Keratinocyte (primary cell): ENCODE results near the gene CUL3. TPM values are rescaled to one million over a fixed set of nuclear protein-coding genes. Genes with fewer than 3 reads are reported as not detected.
"Not testable (repeated sequence)": the region's sequence is repeated elsewhere in the genome, so short reads cannot be mapped to it uniquely, and the experiment has no call there.

ENCODE experiments used
- DNase-seq: peaks from one replicate; pipeline ENCODE4 v3.0.0-alpha.2; 2011; ENCODE audit warnings: low read depth, missing footprints, low spot score
- FAIRE-seq: peaks from 2 replicates; lab custom pipeline; 2011; peaks lifted over from hg19 to GRCh38; lab: Jason Lieb, UNC
- H2AFZ ChIP-seq: 2 replicates; pipeline ENCODE4 v1.6.0; 2012; ENCODE audit warnings: low read length, control low read depth, inconsistent platforms; ENCODE audit not compliant: control insufficient read depth
- H3K27ac ChIP-seq: 2 replicates; pipeline ENCODE4 v1.5.1; 2011; ENCODE audit warnings: low read length; ENCODE audit not compliant: control insufficient read depth, insufficient read depth
- H3K27me3 ChIP-seq: 3 replicates; pipeline ENCODE4 v1.6.0; 2011; ENCODE audit warnings: low read length; ENCODE audit not compliant: control insufficient read depth, insufficient read depth; ENCODE audit errors: extremely low read depth
- H3K36me3 ChIP-seq, 2 experiments: 2 replicates in 1 of 2; 3 replicates in 1 of 2; pipeline ENCODE4 v1.5.1; 2011; ENCODE audit warnings: low read length in 2 of 2, mild to moderate bottlenecking in 1 of 2; ENCODE audit not compliant: control insufficient read depth in 2 of 2, insufficient read depth in 2 of 2; ENCODE audit errors: extremely low read depth in 1 of 2
- H3K4me1 ChIP-seq: 3 replicates; pipeline ENCODE4 v1.5.1; 2011; ENCODE audit warnings: low read length; ENCODE audit not compliant: control insufficient read depth, insufficient read depth; ENCODE audit errors: extremely low read depth
- H3K4me2 ChIP-seq: 3 replicates; pipeline ENCODE4 v1.6.0; 2011; ENCODE audit warnings: low read depth, low read length; ENCODE audit not compliant: control insufficient read depth, insufficient read depth; ENCODE audit errors: extremely low read depth
- H3K4me3 ChIP-seq, 3 experiments: fragments of 200-600 bp in 1 of 3; sonication (generic) in 1 of 3; 2 replicates in 2 of 3; 3 replicates in 1 of 3; pipeline ENCODE4 v1.5.1; 2011 to 2016; ENCODE audit warnings: low read length in 3 of 3, mild to moderate bottlenecking in 3 of 3, control low read depth in 2 of 3, inconsistent platforms in 1 of 3, low read depth in 1 of 3, mixed read lengths in 1 of 3, mixed run types in 1 of 3, moderate library complexity in 1 of 3; ENCODE audit not compliant: control insufficient read depth in 2 of 3, insufficient read depth in 2 of 3; ENCODE audit errors: extremely low read depth in 1 of 3
- H3K79me2 ChIP-seq: 2 replicates; pipeline ENCODE4 v1.6.0; 2012; ENCODE audit warnings: low read length; ENCODE audit not compliant: control insufficient read depth, insufficient read depth
- H3K9ac ChIP-seq: 3 replicates; pipeline ENCODE4 v1.6.0; 2011; ENCODE audit warnings: low read length; ENCODE audit not compliant: control insufficient read depth, insufficient read depth; ENCODE audit errors: extremely low read depth
- H3K9me1 ChIP-seq: 3 replicates; pipeline ENCODE4 v1.6.0; 2011; ENCODE audit warnings: low read length; ENCODE audit not compliant: control insufficient read depth, insufficient read depth; ENCODE audit errors: extremely low read depth
- H3K9me3 ChIP-seq: 2 replicates; pipeline ENCODE4 v1.5.1; 2012; ENCODE audit warnings: low read depth, low read length; ENCODE audit not compliant: control insufficient read depth
- H4K20me1 ChIP-seq: 3 replicates; pipeline ENCODE4 v1.6.0; 2011; ENCODE audit warnings: low read length; ENCODE audit not compliant: control insufficient read depth, insufficient read depth; ENCODE audit errors: extremely low read depth
- CTCF ChIP-seq, 3 experiments: IDR thresholded peaks in 1 of 3; conservative IDR thresholded peaks in 1 of 3; optimal IDR thresholded peaks in 1 of 3; 2 replicates in 2 of 3; 3 replicates in 1 of 3; pipeline versions ENCODE3 to v1.5.1; 2011; ENCODE audit warnings: low read length in 3 of 3, mild to moderate bottlenecking in 3 of 3, moderate library complexity in 2 of 3, control low read depth in 1 of 3, inconsistent platforms in 1 of 3; ENCODE audit not compliant: insufficient read depth in 2 of 3; ENCODE audit errors: extremely low read depth in 1 of 3
- EZH2 ChIP-seq: IDR thresholded peaks from one replicate; pipeline ENCODE4 v1.6.1; 2012; ENCODE audit warnings: inconsistent platforms, mild to moderate bottlenecking, low read length, moderate library complexity
- dilution Hi-C: fragments of 300-500 bp; cut with MboI; formaldehyde crosslinking; loops from one replicate; pipeline ENCODE4 v1.7.0; 2020; ENCODE audit warnings: low sequenced_read_pairs; ENCODE audit not compliant: extremely low pct_ligation_motif_present
- polyA plus RNA-seq, 5 experiments: library from polyadenylated mRNA; depleted of rRNA in 3 of 5; stranded (reverse) in 3 of 5; stranded (forward) in 1 of 5; unstranded in 1 of 5; fragments of >200 nt; gene quantifications; 1 replicate in 1 of 5; 2 replicates in 3 of 5; 3 replicates in 1 of 5; pipeline versions ENCODE4 v1.2.1 to v1.2.3, GENCODE V29; 2011 to 2012; ENCODE audit warnings: missing spikeins in 2 of 5, low read depth in 1 of 5, low replicate concordance in 1 of 5

CUL3 gene
- polyA plus RNA-seq, 1 donor (not counting 4 experiments of a cell fraction or from before 2014, with no cell fraction given), result 71.7 TPM

- Histone ChIP-seq H3K27ac (no peak overlapping the region), H3K9me3 (no peaks in the 10 kb centered on the region), H3K4me1 (no peaks in the 10 kb centered on the region), H2AFZ (no peak overlapping the region), H3K36me3 (peaks cover 8 to 24% of the 10 kb centered on the region in 2 experiments), H3K27me3 (no peaks in the 10 kb centered on the region), H3K4me2 (no peak overlapping the region), H3K9me1 (no peaks in the 10 kb centered on the region), H3K79me2 (no peaks in the 10 kb centered on the region), H4K20me1 (no peaks in the 10 kb centered on the region), H3K4me3 (no peak overlapping the region), H3K9ac (no peak overlapping the region)
- dilution Hi-C loops, result no loop called here
- DNase-seq (no peak), FAIRE-seq (no peak)
- no peak for TF ChIP-seq EZH2
- TF ChIP-seq CTCF (optimal IDR thresholded peaks at IDR 0.05 in 1 of 3, IDR thresholded peaks at IDR 0.05 in 1 of 3, conservative IDR thresholded peaks at IDR 0.05 in 1 of 3; ENCODE audit: extremely low read depth in 1 of 3, insufficient read depth in 2 of 3, low read length in 3 of 3), result no peak
Measured at GRCh38 chr2:224498991-224499390, 86.2 kb downstream of the CUL3 start.

- Histone ChIP-seq H4K20me1 (no peaks in the 10 kb centered on the region), H3K9ac (no peak overlapping the region), H3K36me3 (peaks cover 0 to 7% of the 10 kb centered on the region in 2 experiments), H3K4me2 (no peak overlapping the region), H3K4me3 (no peak overlapping the region), H3K27me3 (no peaks in the 10 kb centered on the region), H3K9me1 (no peaks in the 10 kb centered on the region), H3K27ac (no peak overlapping the region), H3K9me3 (no peaks in the 10 kb centered on the region), H3K79me2 (peaks cover 22% of the 10 kb centered on the region), H2AFZ (no peak overlapping the region), H3K4me1 (no peaks in the 10 kb centered on the region)
- DNase-seq (no peak), FAIRE-seq (peak; percentile 29)
- dilution Hi-C loops, result no loop called here
- TF ChIP-seq CTCF (optimal IDR thresholded peaks at IDR 0.05 in 1 of 3, IDR thresholded peaks at IDR 0.05 in 1 of 3, conservative IDR thresholded peaks at IDR 0.05 in 1 of 3; ENCODE audit: extremely low read depth in 1 of 3, insufficient read depth in 2 of 3, low read length in 3 of 3) (no peak), EZH2 (no peak)
Measured at GRCh38 chr2:224492531-224492930, 92.6 kb downstream of the CUL3 start.

GRCh38 chr2:224487940-224488339 is 97.2 kb downstream of the CUL3 start:
- H3K27ac ChIP-seq, DNase-seq, dilution Hi-C loops, H3K36me3 ChIP-seq, H3K9ac ChIP-seq, H3K27me3 ChIP-seq, H4K20me1 ChIP-seq, H3K9me1 ChIP-seq, H3K4me3 ChIP-seq, FAIRE-seq, H3K4me2 ChIP-seq, H2AFZ ChIP-seq, H3K9me3 ChIP-seq: not testable (repeated sequence)
- H3K79me2 ChIP-seq, result peaks cover 35% of the 10 kb centered on the region
- peaks cover 14% of the 10 kb centered on the region for H3K4me1 ChIP-seq
